Stimulated activated CD8-positive, alpha-beta memory T cell treated with anti-CD3 and anti-CD28 coated beads, Interleukin-4, amount 100 ng/mL, for 1 hour (primary cell): ENCODE results near the gene NISCH.

Experiments
- DNase-seq, 2 donors: peaks; one replicate each; pipeline ENCODE4 v3.0.0-alpha.2; 2020; ENCODE audit warnings: low read depth in 2 of 2, low spot score in 1 of 2

The NISCH gene

GRCh38 chr3:52489453-52489852, 34.0 kb downstream of the NISCH start:
- no peak for DNase-seq

GRCh38 chr3:52490035-52490938, 34.9 kb downstream of the NISCH start:
- DNase-seq, result no peak

GRCh38 chr3:52490939-52491526, 35.6 kb downstream of the NISCH start:
- DNase-seq, result no peak

- DNase-seq, result no peak
Observed at GRCh38 chr3:52492059-52492458, 36.7 kb downstream of the NISCH start.

GRCh38 chr3:52493232-52494017, 38.0 kb downstream of the NISCH start:
- DNase-seq, result no peak

- no peak for DNase-seq
Observed at GRCh38 chr3:52494445-52494844, 39.0 kb downstream of the NISCH start.

GRCh38 chr3:52494886-52495495, 39.6 kb downstream of the NISCH start, which contains the start of gene STAB1:
Gene STAB1 (plus strand): TSS chr3:52495338. CDS start chr3:52495414, 76 bp downstream.
- no peak for DNase-seq

GRCh38 chr3:52495777-52496602, 40.6 kb downstream of the NISCH start:
- no peak for DNase-seq

GRCh38 chr3:52498137-52499054, 43.0 kb downstream of the NISCH start:
- DNase-seq, result no peak

GRCh38 chr3:52501046-52501445, 45.6 kb downstream of the NISCH start:
- DNase-seq, result no peak

- no peak for DNase-seq
Observed at GRCh38 chr3:52502001-52502400, 46.6 kb downstream of the NISCH start.

GRCh38 chr3:52502808-52503350, 47.5 kb downstream of the NISCH start:
- DNase-seq, result no peak

- DNase-seq, result no peak
Observed at GRCh38 chr3:52503788-52504424, 48.5 kb downstream of the NISCH start.

GRCh38 chr3:52504977-52505376, 49.6 kb downstream of the NISCH start:
- no peak for DNase-seq

- DNase-seq, result no peak
Observed at GRCh38 chr3:52506266-52506966, 51.0 kb downstream of the NISCH start.

GRCh38 chr3:52507359-52507758, 52.0 kb downstream of the NISCH start:
- no peak for DNase-seq

GRCh38 chr3:52509753-52510328, 54.4 kb downstream of the NISCH start:
- no peak for DNase-seq

- DNase-seq, result no peak
Observed at GRCh38 chr3:52511509-52511908, 56.1 kb downstream of the NISCH start.
